K562 (cell line): ENCODE data around the gene DXO. TPM values are rescaled to one million over a fixed set of nuclear protein-coding genes. Genes with fewer than 3 reads are reported as not detected.

Experiments
- DDX20 ChIP-seq: fragments of 450-650 bp; IDR thresholded peaks from 2 replicates; pipeline ENCODE4 v1.6.1; 2016; ENCODE audit warnings: missing genetic modification characterization, low read depth, mild to moderate bottlenecking, missing compliant biosample characterization, moderate library complexity
- FOS ChIP-seq: IDR thresholded peaks from 3 replicates; pipeline ENCODE4 v1.6.1; 2011; ENCODE audit not compliant: insufficient read length; ENCODE audit errors: extremely low read depth
- GTF2F1 ChIP-seq: IDR thresholded peaks from 2 replicates; pipeline ENCODE4 v1.6.1; 2011; ENCODE audit warnings: low read depth, low read length, improper control_type of control experiment
- HSF4 ChIP-seq: fragments of 250-450 bp; sonication (Bioruptor Pico); IDR thresholded peaks from 2 replicates; pipeline ENCODE4 v2.1.2; 2022; ENCODE audit warnings: mild to moderate bottlenecking, moderate library complexity, borderline replicate concordance
- KLF16 ChIP-seq: IDR thresholded peaks from 2 replicates; pipeline ENCODE4 v1.6.1; 2016; ENCODE audit warnings: antibody characterized with exemption
- NCOA6 ChIP-seq: fragments of 450-650 bp; IDR thresholded peaks from 2 replicates; pipeline ENCODE4 v1.6.1; 2017; ENCODE audit warnings: mild to moderate bottlenecking
- PHF8 ChIP-seq: fragments of 200-600 bp; sonication (generic); IDR thresholded peaks from 2 replicates; pipeline ENCODE4 v1.6.1; 2012; ENCODE audit warnings: mixed run types, mild to moderate bottlenecking, inconsistent platforms, low read length, moderate library complexity, borderline replicate concordance
- POLR2AphosphoS5 ChIP-seq: IDR thresholded peaks from 2 replicates; pipeline ENCODE4 v1.6.1; 2011; ENCODE audit warnings: mild to moderate bottlenecking, low read depth, low read length, moderate library complexity; ENCODE audit not compliant: control insufficient read depth, insufficient read depth
- RAD51 ChIP-seq: fragments of 450-650 bp; IDR thresholded peaks from 2 replicates; pipeline ENCODE4 v1.7.1; 2016; ENCODE audit warnings: low read depth, mild to moderate bottlenecking, borderline replicate concordance
- RBM17 ChIP-seq: fragments of 200-400 bp; formaldehyde crosslinking; IDR thresholded peaks from 2 replicates; pipeline ENCODE4 v1.6.1; 2017; ENCODE audit warnings: low read depth, mild to moderate bottlenecking, low read length, borderline replicate concordance
- SMAD4 ChIP-seq: fragments of 250-450 bp; sonication (Bioruptor Pico); conservative IDR thresholded peaks from 2 replicates; pipeline ENCODE4 v1.8.0; 2021; ENCODE audit warnings: inconsistent platforms, mild to moderate bottlenecking, moderate library complexity
- SNIP1 ChIP-seq: fragments of 450-650 bp; IDR thresholded peaks from 2 replicates; pipeline ENCODE4 v1.7.1; 2017; ENCODE audit warnings: low read depth, mild to moderate bottlenecking
- SP1 ChIP-seq: sonication (generic); formaldehyde crosslinking; IDR thresholded peaks from 2 replicates; pipeline ENCODE4 v1.8.1; 2022; ENCODE audit warnings: mild to moderate bottlenecking, missing genetic modification reagents
- ZFP1 ChIP-seq: fragments of 450-650 bp; formaldehyde crosslinking; IDR thresholded peaks from 2 replicates; pipeline ENCODE4 v1.4.0; 2020; ENCODE audit warnings: mild to moderate bottlenecking, mixed read lengths
- ZNF212 ChIP-seq: fragments of 450-650 bp; formaldehyde crosslinking; IDR thresholded peaks from 2 replicates; pipeline ENCODE4 v1.4.0; 2020; ENCODE audit warnings: mild to moderate bottlenecking
- ZNF239 ChIP-seq: fragments of 250-450 bp; sonication (Bioruptor Pico); IDR thresholded peaks from 2 replicates; pipeline ENCODE4 v1.4.0; 2020; ENCODE audit warnings: mild to moderate bottlenecking
- ZNF24 ChIP-seq: fragments of 450-650 bp; IDR thresholded peaks from 2 replicates; pipeline ENCODE4 v1.6.1; 2016
- ZNF263 ChIP-seq: sonication (generic); formaldehyde crosslinking; IDR thresholded peaks from 2 replicates; pipeline ENCODE4 v1.8.0; 2022; ENCODE audit warnings: mild to moderate bottlenecking, missing genetic modification reagents, borderline replicate concordance
- ZNF592 ChIP-seq: fragments of 450-650 bp; IDR thresholded peaks from 2 replicates; pipeline ENCODE4 v1.6.1; 2017; ENCODE audit warnings: antibody characterized with exemption, mild to moderate bottlenecking
- polyA plus RNA-seq, 8 experiments: library from polyadenylated mRNA; depleted of rRNA in 4 of 8; stranded (reverse) in 5 of 8; unstranded in 3 of 8; fragments of >200 nt; fragmentation: Nextera tagmentation in 2 of 8; fragmentation: Illumina TruSeq in 1 of 8; extraction: Ambion mirVana in 2 of 8; extraction: Trizol in 1 of 8; gene quantifications; 2 replicates each; pipeline versions ENCODE4 v1.2.1 to v1.2.3, GENCODE V29; 2011 to 2014; ENCODE audit warnings: inconsistent platforms in 1 of 8, missing spikeins in 1 of 8
- total RNA-seq, 7 experiments: library from RNA; depleted of rRNA in 6 of 7; stranded (reverse); fragments of >200 nt in 6 of 7; fragmentation: Illumina TruSeq in 2 of 7; extraction: Trizol in 2 of 7; gene quantifications; 2 replicates each; pipeline versions ENCODE4 v1.2.1 to v1.2.3, GENCODE V29; 2011 to 2021; ENCODE audit warnings: low replicate concordance in 1 of 7
- TF ChIP-seq, protein P1 (sequence below): fragments of 450-650 bp; IDR thresholded peaks from 2 replicates; pipeline ENCODE4 v1.6.1; 2016; ENCODE audit warnings: antibody characterized with exemption
- TF ChIP-seq, protein P2 (sequence below): sonication (generic); formaldehyde crosslinking; IDR thresholded peaks from 2 replicates; pipeline ENCODE4 v1.8.0; 2022; ENCODE audit warnings: missing genetic modification reagents, mild to moderate bottlenecking, borderline replicate concordance

The DXO gene
- total and polyA plus RNA-seq, 9 of the 15 experiments (the other 6 are each of a cell fraction or from before 2014, with no cell fraction given): 6.4 to 35.1 (median 19.4) TPM

- TF ChIP-seq ZNF592: no peak; the same call in none of the 2 replicates
- no peak for TF ChIP-seq DDX20 (tag)
- TF ChIP-seq PHF8: peak; percentile 73; the same call in 1 of the 2 replicates
- no peak for TF ChIP-seq HSF4
- peak; percentile 95 for TF ChIP-seq SMAD4
- TF ChIP-seq, protein P1, sequence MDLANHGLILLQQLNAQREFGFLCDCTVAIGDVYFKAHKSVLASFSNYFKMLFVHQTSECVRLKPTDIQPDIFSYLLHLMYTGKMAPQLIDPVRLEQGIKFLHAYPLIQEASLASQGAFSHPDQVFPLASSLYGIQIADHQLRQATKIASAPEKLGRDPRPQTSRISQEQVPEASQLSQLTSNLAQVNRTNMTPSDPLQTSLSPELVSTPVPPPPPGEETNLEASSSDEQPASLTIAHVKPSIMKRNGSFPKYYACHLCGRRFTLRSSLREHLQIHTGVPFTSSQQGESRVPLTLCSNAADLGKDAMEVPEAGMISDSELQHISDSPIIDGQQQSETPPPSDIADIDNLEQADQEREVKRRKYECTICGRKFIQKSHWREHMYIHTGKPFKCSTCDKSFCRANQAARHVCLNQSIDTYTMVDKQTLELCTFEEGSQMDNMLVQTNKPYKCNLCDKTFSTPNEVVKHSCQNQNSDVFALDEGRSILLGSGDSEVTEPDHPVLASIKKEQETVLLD: peak; percentile 89
- peak; percentile 48; the same call in 1 of the 2 replicates for TF ChIP-seq ZNF24
- TF ChIP-seq ZFP1: no peak
- TF ChIP-seq RBM17: no peak
- TF ChIP-seq ZNF212 (CRISPR knock-in tag): no peak; the same call in 1 of the 2 replicates
- peak; percentile 68 for TF ChIP-seq GTF2F1
- TF ChIP-seq SP1 (CRISPR knock-in tag): peak; percentile 97
- TF ChIP-seq FOS: no peak
- no peak for TF ChIP-seq RAD51
- no peak for TF ChIP-seq SNIP1
- no peak; the same call in none of the 2 replicates for TF ChIP-seq POLR2AphosphoS5
- TF ChIP-seq, protein P2, sequence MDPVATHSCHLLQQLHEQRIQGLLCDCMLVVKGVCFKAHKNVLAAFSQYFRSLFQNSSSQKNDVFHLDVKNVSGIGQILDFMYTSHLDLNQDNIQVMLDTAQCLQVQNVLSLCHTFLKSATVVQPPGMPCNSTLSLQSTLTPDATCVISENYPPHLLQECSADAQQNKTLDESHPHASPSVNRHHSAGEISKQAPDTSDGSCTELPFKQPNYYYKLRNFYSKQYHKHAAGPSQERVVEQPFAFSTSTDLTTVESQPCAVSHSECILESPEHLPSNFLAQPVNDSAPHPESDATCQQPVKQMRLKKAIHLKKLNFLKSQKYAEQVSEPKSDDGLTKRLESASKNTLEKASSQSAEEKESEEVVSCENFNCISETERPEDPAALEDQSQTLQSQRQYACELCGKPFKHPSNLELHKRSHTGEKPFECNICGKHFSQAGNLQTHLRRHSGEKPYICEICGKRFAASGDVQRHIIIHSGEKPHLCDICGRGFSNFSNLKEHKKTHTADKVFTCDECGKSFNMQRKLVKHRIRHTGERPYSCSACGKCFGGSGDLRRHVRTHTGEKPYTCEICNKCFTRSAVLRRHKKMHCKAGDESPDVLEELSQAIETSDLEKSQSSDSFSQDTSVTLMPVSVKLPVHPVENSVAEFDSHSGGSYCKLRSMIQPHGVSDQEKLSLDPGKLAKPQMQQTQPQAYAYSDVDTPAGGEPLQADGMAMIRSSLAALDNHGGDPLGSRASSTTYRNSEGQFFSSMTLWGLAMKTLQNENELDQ (CRISPR knock-in tag): no peak
- no peak for TF ChIP-seq ZNF263 (CRISPR knock-in tag)
- TF ChIP-seq ZNF239 (CRISPR knock-in tag): no peak
- TF ChIP-seq KLF16: peak; percentile 27; the same call in 1 of the 2 replicates
- TF ChIP-seq NCOA6: no peak
Measured at GRCh38 chr6:31971993-31972708, at the start of gene DXO (continued).
